ENCODE results near the gene TTN.

DNA sequence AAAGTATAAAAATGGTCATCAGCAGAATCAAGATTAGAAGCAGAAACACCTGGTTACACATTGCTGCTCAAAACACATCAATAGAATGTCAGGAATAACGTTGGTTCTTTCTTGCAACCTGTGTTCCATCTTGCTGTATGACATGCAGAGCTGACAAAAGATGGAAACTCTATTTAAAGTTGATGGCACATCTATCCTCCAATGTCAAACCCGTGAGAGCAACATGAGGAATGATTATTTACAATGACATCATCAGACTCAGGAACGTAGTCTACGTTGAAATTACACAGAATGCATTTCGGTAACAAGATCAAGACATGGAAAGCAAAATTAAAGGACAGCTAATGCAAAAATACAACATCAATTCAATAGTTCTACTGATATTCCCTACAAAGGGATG, 26.2 kb upstream of the TTN start:
- TF ChIP-seq, protein P1, sequence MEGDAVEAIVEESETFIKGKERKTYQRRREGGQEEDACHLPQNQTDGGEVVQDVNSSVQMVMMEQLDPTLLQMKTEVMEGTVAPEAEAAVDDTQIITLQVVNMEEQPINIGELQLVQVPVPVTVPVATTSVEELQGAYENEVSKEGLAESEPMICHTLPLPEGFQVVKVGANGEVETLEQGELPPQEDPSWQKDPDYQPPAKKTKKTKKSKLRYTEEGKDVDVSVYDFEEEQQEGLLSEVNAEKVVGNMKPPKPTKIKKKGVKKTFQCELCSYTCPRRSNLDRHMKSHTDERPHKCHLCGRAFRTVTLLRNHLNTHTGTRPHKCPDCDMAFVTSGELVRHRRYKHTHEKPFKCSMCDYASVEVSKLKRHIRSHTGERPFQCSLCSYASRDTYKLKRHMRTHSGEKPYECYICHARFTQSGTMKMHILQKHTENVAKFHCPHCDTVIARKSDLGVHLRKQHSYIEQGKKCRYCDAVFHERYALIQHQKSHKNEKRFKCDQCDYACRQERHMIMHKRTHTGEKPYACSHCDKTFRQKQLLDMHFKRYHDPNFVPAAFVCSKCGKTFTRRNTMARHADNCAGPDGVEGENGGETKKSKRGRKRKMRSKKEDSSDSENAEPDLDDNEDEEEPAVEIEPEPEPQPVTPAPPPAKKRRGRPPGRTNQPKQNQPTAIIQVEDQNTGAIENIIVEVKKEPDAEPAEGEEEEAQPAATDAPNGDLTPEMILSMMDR (IDR thresholded peaks at IDR 0.05): no peak
- TF ChIP-seq POLR2A (IDR thresholded peaks at IDR 0.05) (no peak), EP300 (IDR thresholded peaks at IDR 0.05) (no peak)

Measured in ovary (tissue), 3 donors.